ENCODE measurements around the gene GPAM.

GRCh38 chr10:112209684-112210131, 26.1 kb upstream of the GPAM start:
- TF ChIP-seq POLR2AphosphoS5 (IDR thresholded peaks at IDR 0.05) = no peak
- TF ChIP-seq CTCF (IDR thresholded peaks at IDR 0.05) = no peak

All from upper lobe of left lung (tissue), 4 donors.